SK-N-SH treated with all-trans-retinoic acid at 6 μM for 48 hours (cell line): ENCODE results near the gene IL7R.

Experiments
- ARNTL ChIP-seq: fragments of 450-650 bp; formaldehyde crosslinking; IDR thresholded peaks from 2 replicates; pipeline ENCODE4 v1.5.0; 2020; ENCODE audit warnings: low read depth, mild to moderate bottlenecking, moderate library complexity, borderline replicate concordance
- PATZ1 ChIP-seq: fragments of 250-450 bp; sonication (Bioruptor Pico); IDR thresholded peaks from 2 replicates; pipeline ENCODE4 v1.8.0; 2020; ENCODE audit warnings: mild to moderate bottlenecking, moderate library complexity, borderline replicate concordance
- SNAI2 ChIP-seq: fragments of 250-450 bp; sonication (Bioruptor Pico); IDR thresholded peaks from 2 replicates; pipeline ENCODE4 v1.5.0; 2020; ENCODE audit warnings: mild to moderate bottlenecking, moderate library complexity
- TSHZ2 ChIP-seq: fragments of 250-450 bp; sonication (Bioruptor Pico); IDR thresholded peaks from 2 replicates; pipeline ENCODE4 v1.5.0; 2020; ENCODE audit warnings: mild to moderate bottlenecking, moderate library complexity
- ZC3H10 ChIP-seq: fragments of 250-450 bp; sonication (Bioruptor Pico); IDR thresholded peaks from 2 replicates; pipeline ENCODE4 v1.5.1; 2021; ENCODE audit warnings: mild to moderate bottlenecking, moderate library complexity
- ZFP30 ChIP-seq: fragments of 450-650 bp; formaldehyde crosslinking; IDR thresholded peaks from 2 replicates; pipeline ENCODE4 v1.5.0; 2022; ENCODE audit warnings: mild to moderate bottlenecking, moderate library complexity
- ZNF8 ChIP-seq: fragments of 450-650 bp; formaldehyde crosslinking; IDR thresholded peaks from 2 replicates; pipeline ENCODE4 v1.5.0; 2020; ENCODE audit warnings: mild to moderate bottlenecking, moderate library complexity

- TF ChIP-seq ZC3H10 (no peak), TSHZ2 (CRISPR knock-in tag) (no peak), ZNF8 (CRISPR knock-in tag) (no peak), SNAI2 (no peak), PATZ1 (CRISPR knock-in tag) (no peak), ZFP30 (CRISPR knock-in tag) (no peak), ARNTL (CRISPR knock-in tag) (no peak)
These were observed 5.0 kb downstream of the IL7R start for GRCh38 chr5:35861718-35862117.
